PFSK-1 (cell line): Measurements from ENCODE around the gene MCM3AP.

Experiments used
- POLR2AphosphoS5 ChIP-seq: IDR thresholded peaks from 2 replicates; pipeline ENCODE4 v1.6.1; 2012; ENCODE audit warnings: low read depth, mild to moderate bottlenecking, control low read depth, low read length, moderate library complexity
- TAF1 ChIP-seq: IDR thresholded peaks from 2 replicates; pipeline ENCODE4 v1.6.1; 2012; ENCODE audit warnings: low read length, control low read depth, borderline replicate concordance; ENCODE audit not compliant: insufficient read depth
- TF ChIP-seq, protein P1 (sequence below), 2 experiments: IDR thresholded peaks; 2 replicates each; pipeline versions ENCODE4 v1.6.1 to v1.8.0; 2011 to 2012; ENCODE audit warnings: low read depth in 2 of 2, low read length in 2 of 2, control low read depth in 1 of 2, inconsistent platforms in 1 of 2, mild to moderate bottlenecking in 1 of 2, moderate library complexity in 1 of 2; ENCODE audit not compliant: insufficient read depth in 1 of 2

DNA sequence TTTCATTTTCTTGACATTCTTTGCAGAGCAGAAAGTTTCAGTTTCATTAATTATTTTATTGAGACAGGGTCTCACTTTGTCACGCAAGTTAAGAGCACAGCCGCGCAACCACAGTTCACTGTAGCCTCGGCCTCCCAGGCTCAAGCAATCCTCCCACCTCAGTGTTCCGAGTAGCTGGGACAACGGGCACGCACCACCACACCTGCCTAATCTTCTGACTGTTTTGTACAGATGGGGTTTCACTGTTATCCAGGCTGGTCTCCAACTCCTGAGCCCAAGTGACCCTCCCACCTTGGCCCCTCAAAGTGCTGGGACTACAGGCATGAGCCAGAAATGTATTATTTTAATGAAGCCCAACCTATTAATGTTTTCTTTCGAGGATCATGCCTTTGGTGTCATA lies 98.2 kb downstream of the MCM3AP start:
- TF ChIP-seq TAF1: no peak
- TF ChIP-seq, protein P1, sequence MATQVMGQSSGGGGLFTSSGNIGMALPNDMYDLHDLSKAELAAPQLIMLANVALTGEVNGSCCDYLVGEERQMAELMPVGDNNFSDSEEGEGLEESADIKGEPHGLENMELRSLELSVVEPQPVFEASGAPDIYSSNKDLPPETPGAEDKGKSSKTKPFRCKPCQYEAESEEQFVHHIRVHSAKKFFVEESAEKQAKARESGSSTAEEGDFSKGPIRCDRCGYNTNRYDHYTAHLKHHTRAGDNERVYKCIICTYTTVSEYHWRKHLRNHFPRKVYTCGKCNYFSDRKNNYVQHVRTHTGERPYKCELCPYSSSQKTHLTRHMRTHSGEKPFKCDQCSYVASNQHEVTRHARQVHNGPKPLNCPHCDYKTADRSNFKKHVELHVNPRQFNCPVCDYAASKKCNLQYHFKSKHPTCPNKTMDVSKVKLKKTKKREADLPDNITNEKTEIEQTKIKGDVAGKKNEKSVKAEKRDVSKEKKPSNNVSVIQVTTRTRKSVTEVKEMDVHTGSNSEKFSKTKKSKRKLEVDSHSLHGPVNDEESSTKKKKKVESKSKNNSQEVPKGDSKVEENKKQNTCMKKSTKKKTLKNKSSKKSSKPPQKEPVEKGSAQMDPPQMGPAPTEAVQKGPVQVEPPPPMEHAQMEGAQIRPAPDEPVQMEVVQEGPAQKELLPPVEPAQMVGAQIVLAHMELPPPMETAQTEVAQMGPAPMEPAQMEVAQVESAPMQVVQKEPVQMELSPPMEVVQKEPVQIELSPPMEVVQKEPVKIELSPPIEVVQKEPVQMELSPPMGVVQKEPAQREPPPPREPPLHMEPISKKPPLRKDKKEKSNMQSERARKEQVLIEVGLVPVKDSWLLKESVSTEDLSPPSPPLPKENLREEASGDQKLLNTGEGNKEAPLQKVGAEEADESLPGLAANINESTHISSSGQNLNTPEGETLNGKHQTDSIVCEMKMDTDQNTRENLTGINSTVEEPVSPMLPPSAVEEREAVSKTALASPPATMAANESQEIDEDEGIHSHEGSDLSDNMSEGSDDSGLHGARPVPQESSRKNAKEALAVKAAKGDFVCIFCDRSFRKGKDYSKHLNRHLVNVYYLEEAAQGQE (IDR thresholded peaks at IDR 0.05; ENCODE audit: insufficient read depth in 1 of 2, low read depth in 2 of 2, low read length in 2 of 2): no peak
- TF ChIP-seq POLR2AphosphoS5: no peak
